Sigmoid colon (tissue), 7 donors: ENCODE measurements around the gene GLIS1. TPM values are rescaled to one million over a fixed set of nuclear protein-coding genes. Genes with fewer than 3 reads are reported as not detected.
A peak's percentile ranks its signal among the peaks of the same experiment; 100 is the strongest.
"Not testable (repeated sequence)": the region's sequence is repeated elsewhere in the genome, so short reads cannot be mapped to it uniquely, and the experiment has no call there.

ENCODE experiments used
- DNase-seq: peaks from one replicate; pipeline ENCODE4 v3.0.0-alpha.2; 2019
- H3K27ac ChIP-seq, 4 donors: fragments of 200-600 bp; sonication (generic); one replicate each; pipeline ENCODE4 v1.5.1; 2016 to 2019; ENCODE audit warnings: mild to moderate bottlenecking in 1 of 4
- H3K27me3 ChIP-seq, 3 donors: fragments of 200-600 bp; sonication (generic); one replicate each; pipeline ENCODE4 v1.5.1; 2019; ENCODE audit warnings: mild to moderate bottlenecking in 1 of 3
- H3K36me3 ChIP-seq, 4 donors: fragments of 200-600 bp; sonication (generic); one replicate each; pipeline ENCODE4 v1.5.1; 2016 to 2019
- H3K4me1 ChIP-seq, 4 donors: fragments of 200-600 bp; sonication (generic); one replicate each; pipeline ENCODE4 v1.5.1; 2017 to 2019
- H3K4me3 ChIP-seq, 4 donors: fragments of 200-600 bp; sonication (generic); one replicate each; pipeline ENCODE4 v1.5.1; 2017 to 2019; ENCODE audit warnings: mild to moderate bottlenecking in 2 of 4, moderate library complexity in 1 of 4
- H3K9me3 ChIP-seq, 4 donors: fragments of 200-600 bp in 3 of 4; sonication (generic) in 3 of 4; one replicate each; pipeline versions ENCODE4 v1.5.1 to v1.6.1; 2013 to 2019
- CTCF ChIP-seq, 4 experiments: fragments of 450-650 bp in 3 of 4; fragments of 200-600 bp in 1 of 4; IDR thresholded peaks; one replicate each; pipeline ENCODE4 v1.5.1; 2016 to 2019; ENCODE audit warnings: antibody characterized with exemption in 4 of 4, mild to moderate bottlenecking in 3 of 4, moderate library complexity in 2 of 4
- EP300 ChIP-seq, 4 donors: sonication (generic); formaldehyde crosslinking; IDR thresholded peaks; one replicate each; pipeline ENCODE4 v1.6.1; 2017; ENCODE audit warnings: antibody characterized with exemption in 4 of 4
- POLR2A ChIP-seq, 2 donors: fragments of 450-650 bp; IDR thresholded peaks; one replicate each; pipeline ENCODE4 v1.6.1; 2016; ENCODE audit warnings: antibody characterized with exemption in 2 of 2, mild to moderate bottlenecking in 2 of 2, moderate library complexity in 2 of 2
- POLR2AphosphoS5 ChIP-seq, 4 donors: sonication (generic); formaldehyde crosslinking; IDR thresholded peaks; one replicate each; pipeline ENCODE4 v1.6.1; 2017; ENCODE audit warnings: antibody characterized with exemption in 4 of 4
- WGBS, 2 donors: extraction: QIAGEN DNeasy Blood & Tissue Kit; methylation state at CpG; one replicate each; pipeline ENCODE4 v1.1.7; 2013; 5-methylcytosine and 5-hydroxymethylcytosine counted together
- intact Hi-C: fragments of 100-400 bp; cut with DNase I; formaldehyde crosslinking; loops from one replicate; pipeline ENCODE4 v1.15.1; 2023
- polyA plus RNA-seq, 3 donors: library from polyadenylated mRNA; stranded (reverse); fragments of 200-250 nt; gene quantifications; one replicate each; pipeline ENCODE4 v1.2.3, GENCODE V29; 2013
- total RNA-seq, 4 donors: library from RNA; depleted of rRNA; stranded (reverse); fragments of >200 nt; gene quantifications; one replicate each; pipeline ENCODE4 v1.1.0, GENCODE V29; 2016
- donor health status: healthy with polysubstance abuse.
- donor health status: Bipolar disorder and iron deficiency.
- donor health status: healthy.

Gene GLIS1
- total and polyA plus RNA-seq, 7 donors: 0.16 to 0.83 (median 0.32) TPM; not detected in 4

- intact Hi-C loops: no loop called here
- 64 to 77% methylated on average over 5 of the region's 5 CpGs for WGBS, 2 donors
- H3K36me3 ChIP-seq: no peaks in the 10 kb centered on the region
- H3K4me1 ChIP-seq: no peaks in the 10 kb centered on the region
- H3K4me3 ChIP-seq: no peak overlapping the region
- no peak for TF ChIP-seq POLR2AphosphoS5 (IDR thresholded peaks at IDR 0.05)
- no peak for TF ChIP-seq POLR2A (IDR thresholded peaks at IDR 0.05)
- TF ChIP-seq CTCF (IDR thresholded peaks at IDR 0.05): no peak
- no peak for TF ChIP-seq EP300 (IDR thresholded peaks at IDR 0.05)
- DNase-seq: no peak
- H3K9me3 ChIP-seq: no peaks in the 10 kb centered on the region
- no peak overlapping the region for H3K27ac ChIP-seq
- H3K27me3 ChIP-seq: peaks cover 0 to 7% (median 0%) of the 10 kb centered on the region in 3 donors
These were observed 85.3 kb downstream of the GLIS1 start for GRCh38 chr1:53653631-53654030.

GRCh38 chr1:53653200-53653575, 85.8 kb downstream of the GLIS1 start:
- H3K27ac ChIP-seq: no peak overlapping the region
- H3K4me1 ChIP-seq: no peaks in the 10 kb centered on the region
- H3K9me3 ChIP-seq: no peaks in the 10 kb centered on the region
- no peak for DNase-seq
- peaks cover 0 to 3% (median 0%) of the 10 kb centered on the region in 3 donors for H3K27me3 ChIP-seq
- intact Hi-C loops: no loop called here
- no peak overlapping the region for H3K4me3 ChIP-seq
- H3K36me3 ChIP-seq: no peaks in the 10 kb centered on the region
- WGBS, 2 donors: 75 to 77% methylated on average over 7 of the region's 7 CpGs
- TF ChIP-seq POLR2A (IDR thresholded peaks at IDR 0.05): no peak
- no peak for TF ChIP-seq EP300 (IDR thresholded peaks at IDR 0.05)
- no peak for TF ChIP-seq CTCF (IDR thresholded peaks at IDR 0.05)
- TF ChIP-seq POLR2AphosphoS5 (IDR thresholded peaks at IDR 0.05): no peak

GRCh38 chr1:53652441-53653199, 86.3 kb downstream of the GLIS1 start:
- DNase-seq: peak; percentile 12
- H3K4me1 ChIP-seq: no peaks in the 10 kb centered on the region
- no peaks in the 10 kb centered on the region for H3K9me3 ChIP-seq
- WGBS, 2 donors: 78 to 85% methylated on average over 7 of the region's 7 CpGs
- H3K27me3 ChIP-seq: no peaks in the 10 kb centered on the region
- intact Hi-C loops: no loop called here
- H3K4me3 ChIP-seq: no peak overlapping the region
- H3K36me3 ChIP-seq: no peaks in the 10 kb centered on the region
- TF ChIP-seq POLR2A (IDR thresholded peaks at IDR 0.05) (no peak), EP300 (IDR thresholded peaks at IDR 0.05) (no peak), POLR2AphosphoS5 (IDR thresholded peaks at IDR 0.05) (no peak), CTCF (IDR thresholded peaks at IDR 0.05) (no peak)
- no peak overlapping the region for H3K27ac ChIP-seq

- TF ChIP-seq EP300 (IDR thresholded peaks at IDR 0.05) (no peak), CTCF (IDR thresholded peaks at IDR 0.05) (no peak), POLR2AphosphoS5 (IDR thresholded peaks at IDR 0.05) (no peak), POLR2A (IDR thresholded peaks at IDR 0.05) (no peak)
- WGBS, 2 donors: 69 to 85% methylated on average over 1 of the region's 1 CpG
These were observed 87.6 kb downstream of the GLIS1 start for GRCh38 chr1:53651356-53651755.

GRCh38 chr1:53648516-53648915, 90.4 kb downstream of the GLIS1 start:
- Histone ChIP-seq H3K36me3 (no peaks in the 10 kb centered on the region), H3K27ac (no peak overlapping the region), H3K27me3 (no peaks in the 10 kb centered on the region), H3K4me1 (no peaks in the 10 kb centered on the region), H3K9me3 (no peaks in the 10 kb centered on the region), H3K4me3 (no peak overlapping the region)
- 72 to 85% methylated on average over 7 of the region's 7 CpGs for WGBS, 2 donors
- TF ChIP-seq POLR2AphosphoS5 (IDR thresholded peaks at IDR 0.05): no peak
- no peak for TF ChIP-seq EP300 (IDR thresholded peaks at IDR 0.05)
- TF ChIP-seq CTCF (IDR thresholded peaks at IDR 0.05): no peak
- TF ChIP-seq POLR2A (IDR thresholded peaks at IDR 0.05): no peak
- no peak for DNase-seq
- intact Hi-C loops: no loop called here

More at GRCh38 chr1:53651356-53651755, 87.6 kb downstream of the GLIS1 start:
- Histone ChIP-seq H3K36me3 (no peaks in the 10 kb centered on the region), H3K4me3 (no peak overlapping the region), H3K27ac (no peak overlapping the region), H3K27me3 (no peaks in the 10 kb centered on the region), H3K9me3 (no peaks in the 10 kb centered on the region), H3K4me1 (no peaks in the 10 kb centered on the region)
- intact Hi-C loops: no loop called here
- DNase-seq: no peak

GRCh38 chr1:53647915-53648314, 91.0 kb downstream of the GLIS1 start:
- WGBS, 2 donors: 93% methylated on average over 4 of the region's 4 CpGs
- peak; percentile 28 for DNase-seq
- H3K36me3 ChIP-seq, H3K4me3 ChIP-seq, H3K4me1 ChIP-seq, intact Hi-C loops, H3K9me3 ChIP-seq, H3K27ac ChIP-seq, H3K27me3 ChIP-seq: not testable (repeated sequence)
